Measurements from ENCODE around the gene MYLK.

The MYLK gene

DNA sequence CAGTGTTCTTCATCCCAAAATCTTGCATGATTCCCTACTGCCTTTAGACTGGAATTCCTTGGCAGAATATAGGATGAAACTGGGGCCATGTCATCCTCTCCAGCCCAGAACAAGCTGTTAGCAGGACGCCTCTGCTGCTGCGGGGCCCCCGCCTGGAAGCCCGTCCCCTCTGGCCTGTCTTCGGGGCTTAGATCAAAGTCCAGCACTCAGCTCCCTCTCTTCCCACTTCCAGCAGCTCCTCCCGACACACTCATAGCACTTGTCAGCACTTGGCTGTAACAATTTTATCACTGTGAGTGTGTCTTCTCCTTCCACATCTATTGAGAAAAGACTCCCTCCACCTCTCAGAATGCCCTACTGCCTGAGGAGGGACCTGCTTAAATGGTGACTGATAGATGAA lies 187.3 kb downstream of the MYLK start:
- DNase-seq (ENCODE audit: low read depth), result no peak

DNA sequence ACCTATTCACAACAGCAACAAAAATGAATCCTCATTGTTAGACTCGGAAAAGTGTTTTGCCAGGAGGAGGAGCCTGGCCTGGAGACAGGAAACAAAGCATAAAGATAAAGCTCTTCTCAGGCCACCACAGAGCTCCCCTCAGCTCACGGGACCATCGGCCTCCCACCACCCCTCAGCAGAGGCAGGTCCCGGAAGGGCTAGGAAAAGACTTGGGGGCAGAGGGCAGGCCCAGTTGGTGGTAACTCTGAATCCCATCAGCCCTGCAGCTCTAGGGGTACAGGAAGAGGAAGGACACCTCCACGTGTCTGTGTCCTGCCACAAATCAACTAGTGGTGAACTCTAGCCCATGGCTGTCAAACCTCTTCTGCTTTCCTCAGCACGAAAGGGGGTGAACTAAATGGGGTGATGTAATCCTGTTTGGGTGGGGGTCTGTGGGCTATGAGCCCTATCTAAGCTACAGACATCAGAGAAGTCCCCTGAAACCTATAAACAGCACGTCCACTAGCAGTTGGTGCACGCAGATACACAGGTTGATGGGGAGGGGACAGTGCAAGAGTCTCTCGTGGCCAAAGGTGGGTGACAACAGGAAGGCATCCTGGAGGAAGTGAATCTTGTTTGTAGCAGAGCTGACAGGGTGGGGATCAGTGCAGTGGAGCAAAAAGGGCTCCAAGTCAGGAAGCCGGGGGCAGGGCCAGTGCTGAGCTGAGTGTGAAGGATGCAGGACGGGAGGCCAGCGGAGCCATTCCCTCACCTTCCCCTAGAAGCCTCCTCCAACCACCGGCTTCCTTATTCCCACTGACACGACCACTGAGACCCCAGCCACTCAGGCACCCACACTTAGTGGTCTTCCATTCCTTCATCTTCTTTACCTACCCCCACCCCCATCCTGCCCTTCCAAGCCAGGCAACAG lies 188.1 kb downstream of the MYLK start:
- no peak for DNase-seq (ENCODE audit: low read depth)

DNA sequence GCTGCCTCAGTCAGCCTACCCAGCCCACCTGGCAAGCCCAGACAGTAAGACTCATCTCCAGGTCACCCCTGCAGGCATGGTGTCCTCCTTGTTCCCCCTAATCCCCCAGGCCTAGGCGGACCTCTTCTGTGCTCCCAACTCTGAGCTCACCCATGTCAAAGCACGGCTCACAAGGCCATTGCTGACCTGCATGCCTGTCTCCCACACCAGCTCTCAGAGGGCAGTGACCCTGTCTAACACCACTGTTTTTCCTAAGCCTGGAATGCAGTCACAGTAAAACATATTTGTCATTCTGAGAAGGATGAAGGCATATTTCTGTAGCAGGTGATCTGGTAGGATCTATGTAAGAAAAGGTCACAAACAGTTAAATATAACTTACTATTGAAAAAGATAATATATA lies 189.0 kb downstream of the MYLK start:
- no peak for DNase-seq (ENCODE audit: low read depth)

DNA sequence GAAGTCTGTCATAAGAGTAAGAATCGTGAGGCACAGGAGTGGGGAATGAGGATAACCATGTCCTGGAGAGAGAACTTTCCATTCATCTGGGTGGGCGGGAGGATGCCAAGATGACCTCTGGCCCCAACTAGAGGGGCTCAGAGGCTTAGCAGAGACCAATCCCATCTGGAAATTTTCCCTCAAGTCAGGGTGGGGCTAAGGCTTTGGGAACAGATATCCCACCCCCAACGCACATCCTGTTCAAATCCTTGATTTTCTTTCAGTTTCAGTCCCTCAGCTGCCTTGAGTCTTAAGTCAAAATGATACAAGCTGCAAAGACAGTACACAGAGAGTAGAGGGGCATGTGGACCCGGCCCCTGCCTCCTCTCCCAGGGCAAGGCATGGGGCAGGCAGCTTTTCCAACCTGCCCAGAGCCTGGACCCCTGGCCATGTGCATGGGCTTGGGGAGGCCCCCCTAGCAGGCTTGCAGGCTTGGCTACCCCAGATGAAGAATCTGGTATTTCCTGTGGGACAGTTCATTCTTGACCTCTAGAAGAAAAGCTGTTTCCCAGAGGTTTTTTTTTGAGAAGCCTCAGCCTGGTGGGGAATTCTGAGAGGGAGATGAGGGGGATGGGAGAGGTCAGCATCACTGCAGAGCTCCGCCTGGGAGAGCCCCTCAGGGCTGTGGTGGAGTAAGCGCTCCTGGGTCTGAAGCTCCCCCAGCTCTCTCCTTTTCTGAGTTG lies 189.6 kb downstream of the MYLK start:
- DNase-seq (ENCODE audit: low read depth), result no peak

- DNase-seq (ENCODE audit: low read depth), result no peak
Observed at GRCh38 chr3:123693584-123694190, 190.4 kb downstream of the MYLK start.

DNA sequence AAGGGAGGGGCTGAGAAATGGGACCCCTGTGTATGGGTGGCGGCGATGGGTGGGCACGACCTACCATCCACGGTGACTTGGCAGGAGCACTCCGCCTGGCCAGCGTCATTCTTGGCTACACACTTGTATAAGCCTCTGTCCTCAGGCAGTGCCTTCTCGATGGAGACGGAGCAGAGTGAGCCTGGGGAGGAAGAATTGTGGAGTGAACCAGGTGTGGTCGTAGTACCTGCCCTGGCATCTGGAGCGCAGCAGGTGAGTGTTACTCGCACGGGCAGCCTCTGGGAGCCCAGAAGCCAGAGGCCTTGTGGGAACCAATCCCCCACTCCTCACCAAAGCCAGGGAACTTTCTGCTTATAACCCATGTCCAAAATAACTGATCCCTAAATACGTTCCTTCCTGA lies 191.5 kb downstream of the MYLK start:
- DNase-seq (ENCODE audit: low read depth), result no peak

DNA sequence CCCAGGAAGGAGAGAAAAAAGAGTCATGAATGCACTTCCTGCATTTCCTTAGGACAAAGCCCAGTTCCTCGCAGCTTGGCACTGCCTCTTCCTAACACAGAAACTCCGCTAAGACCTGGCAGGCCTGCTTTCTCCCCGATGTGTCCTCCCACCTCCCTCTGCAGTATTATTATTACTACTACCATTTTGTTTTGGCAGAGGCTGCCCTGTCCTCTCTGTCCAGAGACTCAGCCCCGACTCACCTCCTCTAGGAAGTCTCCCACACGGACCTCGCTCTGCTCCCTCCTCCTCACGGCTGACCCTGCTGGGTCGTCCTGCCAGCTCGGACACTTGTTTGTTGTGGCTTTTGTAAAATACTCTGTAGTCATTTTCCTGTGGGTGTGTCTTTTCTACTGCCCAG lies 192.1 kb downstream of the MYLK start:
- DNase-seq (ENCODE audit: low read depth), result no peak

GRCh38 chr3:123689831-123690230 lies 194.3 kb downstream of the MYLK start:
- no peak for DNase-seq (ENCODE audit: low read depth)

DNA sequence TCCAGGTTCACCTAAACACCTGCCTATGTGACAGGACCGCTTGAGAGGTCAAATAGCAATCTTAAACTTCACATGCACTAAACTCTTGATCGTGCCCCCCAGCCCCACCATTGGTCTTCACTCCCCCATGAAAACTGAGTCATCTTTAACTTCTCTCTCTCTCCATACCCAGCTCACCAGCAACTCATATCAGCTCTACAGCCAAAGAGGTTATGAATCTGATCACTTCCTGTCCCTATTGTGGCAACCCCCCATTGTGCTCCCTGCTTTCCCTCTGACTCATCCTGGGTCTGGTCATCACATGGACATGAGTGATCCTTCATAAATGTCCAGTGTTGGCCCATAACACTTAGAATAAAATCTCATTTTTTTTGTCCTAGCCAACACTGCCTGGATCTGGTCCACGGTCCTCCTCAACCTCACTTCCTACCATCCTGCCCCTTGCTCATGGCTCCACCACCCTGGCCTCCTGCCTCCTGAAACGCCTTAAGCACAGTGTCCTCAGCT lies 195.8 kb downstream of the MYLK start:
- DNase-seq (ENCODE audit: low read depth), result no peak

GRCh38 chr3:123687286-123687685 lies 196.8 kb downstream of the MYLK start:
- DNase-seq (ENCODE audit: low read depth), result no peak

DNA sequence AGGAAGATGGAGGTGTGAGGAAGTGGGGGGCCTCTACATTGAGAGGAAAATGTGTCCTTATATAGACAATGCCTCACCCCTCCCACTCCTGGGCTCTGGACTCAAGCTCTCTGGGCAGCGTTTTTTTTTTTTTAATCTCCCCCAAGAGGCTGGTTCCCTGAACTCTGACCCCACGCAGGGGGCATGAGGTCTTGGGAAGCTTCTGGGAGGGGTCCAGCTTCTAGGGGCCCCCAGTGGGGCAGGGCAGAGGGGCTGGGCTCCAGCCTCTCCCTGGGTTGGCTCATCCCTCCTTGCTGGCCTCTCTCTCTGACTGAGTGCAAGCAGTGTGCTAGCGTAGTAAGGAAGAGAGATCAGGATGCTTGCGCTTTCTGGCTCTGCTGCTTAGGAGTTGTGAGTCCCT lies 197.9 kb downstream of the MYLK start:
- no peak for DNase-seq (ENCODE audit: low read depth)

GRCh38 chr3:123685780-123686179 lies 198.4 kb downstream of the MYLK start:
- DNase-seq (ENCODE audit: low read depth), result no peak

DNA sequence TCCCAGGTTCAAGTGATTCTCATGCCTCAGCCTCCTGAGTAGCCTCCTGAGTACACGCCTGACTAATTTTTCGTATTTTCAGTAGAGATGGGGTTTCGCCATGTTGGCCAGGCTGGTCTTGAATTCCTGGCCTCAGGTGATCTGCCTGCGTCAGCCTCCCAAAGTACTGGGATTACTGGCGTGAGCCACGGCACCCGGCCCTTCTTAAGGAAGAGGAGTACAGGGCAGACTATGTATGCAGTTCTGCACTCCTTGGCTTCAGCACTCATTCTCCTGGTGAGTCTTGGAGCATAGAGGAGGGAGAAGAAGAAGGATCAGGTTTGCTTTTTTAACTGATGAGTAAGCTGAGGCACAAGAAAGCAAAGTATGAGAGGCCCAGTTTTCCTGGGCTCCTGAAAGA lies 199.5 kb downstream of the MYLK start:
- DNase-seq (ENCODE audit: low read depth), result no peak

GRCh38 chr3:123684209-123684608 lies 199.9 kb downstream of the MYLK start:
- no peak for DNase-seq (ENCODE audit: low read depth)

DNA sequence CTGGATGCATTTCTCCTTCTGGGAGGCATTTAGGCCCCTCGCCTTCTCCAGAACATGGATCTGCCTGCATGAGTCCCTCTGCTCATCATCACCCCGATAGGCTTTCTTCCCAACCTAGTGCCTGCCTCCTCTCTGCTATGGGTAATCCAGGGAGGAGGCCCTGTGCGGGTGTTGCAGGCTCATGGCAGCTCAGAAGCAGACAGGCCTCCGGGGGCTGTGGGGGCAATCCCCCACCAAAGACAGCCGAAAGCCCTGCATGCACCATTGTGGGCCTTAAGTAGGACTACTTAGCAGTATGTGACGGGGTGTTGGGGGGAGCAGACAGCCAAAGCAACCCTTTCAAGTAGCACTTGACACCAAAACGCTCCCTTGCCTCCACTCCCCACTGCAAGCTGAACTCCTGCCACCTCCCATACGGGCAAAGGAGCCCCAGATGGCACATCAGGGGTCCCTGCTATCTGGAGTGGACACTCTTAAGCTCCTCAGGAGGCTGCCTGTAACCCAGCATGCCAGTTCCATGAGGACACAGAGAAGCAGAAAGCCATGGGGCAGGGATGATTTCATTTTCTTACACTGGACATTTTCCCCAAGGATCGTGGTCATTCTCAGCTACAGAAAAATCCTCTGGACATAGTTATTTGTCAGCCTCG lies 200.5 kb downstream of the MYLK start:
- no peak for DNase-seq (ENCODE audit: low read depth)

DNA sequence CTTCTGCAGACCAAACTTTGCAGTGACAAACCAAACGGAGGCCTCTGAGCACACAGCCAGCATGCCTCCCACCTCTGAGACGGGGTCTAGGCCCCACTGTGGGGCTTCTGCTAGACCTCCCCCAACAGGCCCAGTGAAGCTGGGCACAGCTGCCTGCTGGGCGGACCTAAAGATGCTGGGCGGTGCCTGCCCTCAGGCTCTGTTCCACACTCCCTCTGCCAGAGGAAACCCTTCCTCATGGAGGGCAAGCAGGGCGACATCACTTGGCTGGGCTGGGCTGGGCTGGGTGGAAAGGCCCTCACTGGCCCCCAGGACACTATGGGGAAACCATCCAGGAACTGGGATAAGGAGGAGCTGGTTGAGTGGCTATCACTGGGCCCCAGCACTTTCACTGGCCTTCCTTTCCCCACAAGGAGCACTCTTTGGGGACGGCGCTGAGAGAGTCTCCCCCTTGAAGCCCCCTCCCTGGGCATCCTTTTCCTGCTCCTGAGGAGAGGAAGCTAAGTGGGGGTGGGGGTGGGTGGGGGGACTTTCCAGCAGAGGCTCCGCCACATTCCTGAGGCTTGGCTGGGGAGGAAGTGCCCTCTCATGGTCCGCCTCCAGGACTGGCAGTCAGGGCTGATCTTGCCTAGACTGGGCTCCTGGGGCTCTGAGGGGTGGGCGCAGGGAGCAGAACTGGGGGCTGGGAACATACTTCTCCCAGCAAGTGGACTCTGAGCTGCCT lies 201.2 kb downstream of the MYLK start:
- DNase-seq (ENCODE audit: low read depth), result no peak

GRCh38 chr3:123682302-123682701 lies 201.8 kb downstream of the MYLK start:
- DNase-seq (ENCODE audit: low read depth), result no peak

DNA sequence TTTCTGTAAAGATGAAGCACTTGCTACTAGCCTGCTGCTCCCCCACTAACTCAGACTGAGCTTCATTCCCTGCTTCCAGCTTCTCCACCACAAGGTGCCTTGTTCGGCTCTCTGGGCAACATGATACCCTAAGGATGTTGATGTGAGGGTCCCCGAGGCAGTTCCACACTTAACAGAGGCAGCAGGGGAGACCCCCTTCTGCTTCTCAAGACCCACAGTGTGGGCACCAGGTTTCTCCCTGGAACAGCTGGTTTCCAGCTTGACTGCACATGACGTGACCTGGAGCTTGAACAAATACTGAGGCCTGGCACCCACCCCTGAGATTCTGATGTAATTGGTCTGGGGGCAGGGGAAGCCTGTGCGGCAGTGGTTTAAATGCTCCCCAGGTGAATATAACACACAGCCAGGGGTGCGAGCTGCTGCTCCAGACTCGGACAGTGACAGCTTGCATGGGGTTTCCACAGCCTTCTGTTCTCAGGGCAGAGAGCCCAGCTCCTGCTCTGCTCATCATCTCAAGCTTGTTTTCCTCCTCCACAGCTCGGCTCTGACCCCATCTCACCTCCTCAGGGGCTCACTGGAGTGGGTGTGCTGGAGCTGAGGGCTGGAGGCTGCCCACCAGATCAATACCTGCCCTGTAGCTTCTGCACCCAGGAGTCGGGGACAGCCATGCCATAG lies 204.3 kb downstream of the MYLK start:
- DNase-seq (ENCODE audit: low read depth), result no peak

DNA sequence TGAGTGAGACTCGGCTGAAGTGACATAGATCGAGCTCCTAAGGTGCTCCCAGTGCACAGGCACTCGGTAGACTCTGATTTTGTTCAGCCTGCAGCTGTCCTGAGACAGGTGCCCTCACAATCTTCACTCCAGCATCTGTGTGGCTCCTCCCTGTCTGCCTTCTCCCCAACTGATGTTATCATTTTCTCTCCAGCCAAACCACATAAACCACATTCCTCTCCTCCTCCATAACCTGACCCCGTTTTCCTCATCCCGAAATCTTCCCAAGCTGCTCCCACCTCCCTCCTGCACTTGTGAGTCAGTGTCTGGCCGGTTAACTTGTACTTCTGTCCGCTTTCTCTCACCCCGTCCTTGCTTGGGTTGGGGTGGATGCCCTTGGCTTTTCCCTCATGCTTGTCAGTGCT lies 206.0 kb downstream of the MYLK start:
- no peak for DNase-seq (ENCODE audit: low read depth)

- DNase-seq (ENCODE audit: low read depth), result no peak
Observed at GRCh38 chr3:123672429-123673146, 211.5 kb downstream of the MYLK start.

All from stimulated activated CD8-positive, alpha-beta memory T cell treated with anti-CD3 and anti-CD28 coated beads, Interleukin-7, amount 100 ng/mL, for 24 hours (primary cell).